HG03571 (cell line): Measurements from ENCODE around the gene BEAN1.

ENCODE experiments used
- ATAC-seq: cut with Tn5 transposase; IDR thresholded peaks from one replicate; pipeline ENCODE4 v1.9.1; 2021; ENCODE audit not compliant: unreplicated experiment

BEAN1 gene

DNA sequence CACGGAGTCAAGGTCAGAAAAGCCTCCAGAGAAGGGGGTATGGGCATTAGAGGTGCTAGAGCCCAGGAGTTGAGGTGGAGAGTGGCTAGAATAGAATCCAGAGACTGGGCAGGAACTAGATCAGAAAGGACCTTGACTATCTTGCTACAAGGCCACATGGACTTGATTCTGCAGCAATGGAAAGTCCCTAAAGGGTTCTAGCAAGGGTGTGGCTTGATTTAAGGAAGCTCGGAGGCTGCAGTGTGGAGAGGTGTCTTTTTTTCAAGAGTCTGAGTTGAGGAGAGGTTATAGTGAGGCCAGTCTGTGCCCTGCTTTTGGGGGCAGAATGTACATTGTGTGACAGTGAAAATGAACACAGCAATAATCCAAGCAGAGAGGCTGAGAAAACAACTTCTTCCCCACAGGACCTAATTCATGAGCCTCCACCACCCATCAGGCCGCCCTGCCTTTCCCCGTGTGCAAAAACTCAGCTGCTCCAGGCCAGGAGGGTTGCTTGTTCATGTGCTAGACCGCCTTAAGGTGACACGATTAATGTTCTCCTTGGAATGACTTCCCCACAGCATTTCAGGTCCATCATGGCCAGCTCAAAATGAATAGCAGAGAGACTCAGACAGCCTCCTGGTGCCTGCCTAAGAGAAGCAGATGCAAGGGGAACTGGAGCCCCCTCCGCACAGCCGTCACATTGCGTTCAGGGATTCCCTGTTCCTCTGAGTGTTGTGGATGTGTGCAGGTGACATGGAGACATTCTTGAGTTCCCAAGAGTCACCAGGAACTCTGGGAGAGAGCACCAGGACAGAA lies 8.7 kb upstream of the BEAN1 start:
- no peak for ATAC-seq

DNA sequence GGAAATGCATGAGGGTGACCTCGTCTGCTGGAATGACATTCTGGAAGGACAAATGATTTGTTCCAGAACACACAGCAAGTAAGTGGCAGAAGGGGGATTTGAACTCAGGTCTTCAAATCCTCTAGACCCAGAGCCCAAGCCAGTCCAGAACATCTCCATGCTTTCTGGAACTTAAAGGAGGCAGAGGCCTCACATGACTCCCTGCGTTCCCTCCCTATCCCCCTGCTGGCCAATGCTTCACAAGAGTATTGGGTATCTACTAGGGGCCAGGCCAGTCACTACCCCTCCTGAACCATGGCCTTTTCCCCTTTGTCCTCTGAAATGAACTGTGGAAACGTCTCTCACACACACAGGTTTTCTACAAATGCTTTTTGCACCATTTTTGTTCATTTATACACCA lies 7.6 kb upstream of the BEAN1 start:
- no peak for ATAC-seq

DNA sequence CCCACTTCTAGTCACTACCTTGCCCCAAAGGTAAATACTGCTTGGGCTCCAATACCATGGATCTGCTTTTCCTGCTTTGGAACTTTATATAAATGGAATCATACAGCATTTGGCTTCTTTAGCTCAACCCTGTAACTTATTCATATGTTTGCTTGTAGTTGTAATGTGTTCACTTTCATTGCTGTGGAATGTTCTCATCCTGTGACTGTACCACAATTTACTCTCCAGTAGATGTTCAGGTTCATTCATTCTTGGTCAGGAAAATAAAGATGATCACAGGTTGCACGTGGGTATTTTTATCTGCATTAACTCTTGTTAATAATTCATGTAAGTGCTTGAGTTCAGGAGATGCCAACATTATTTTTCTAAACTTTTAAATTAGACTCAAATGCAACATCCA lies 6.7 kb upstream of the BEAN1 start:
- no peak for ATAC-seq

DNA sequence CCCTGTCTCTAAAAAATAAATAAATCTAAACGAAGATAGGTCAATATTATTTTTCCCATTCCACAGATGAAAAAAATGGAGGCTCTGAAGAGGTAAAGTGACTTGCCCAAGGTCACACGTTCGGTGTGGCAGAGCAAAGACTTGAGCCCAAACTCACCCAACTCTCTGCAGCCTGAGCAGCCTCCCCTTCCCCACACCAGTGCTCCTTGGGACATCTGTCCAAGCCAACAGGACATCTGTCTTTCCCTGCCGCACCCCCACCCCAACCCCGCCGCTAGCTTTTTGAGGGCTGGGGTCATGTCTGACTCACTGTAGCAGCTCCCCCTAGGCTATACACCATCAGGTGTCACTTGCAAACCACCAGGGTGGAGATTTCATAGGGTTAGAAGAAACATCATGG lies 5.2 kb upstream of the BEAN1 start:
- no peak for ATAC-seq

DNA sequence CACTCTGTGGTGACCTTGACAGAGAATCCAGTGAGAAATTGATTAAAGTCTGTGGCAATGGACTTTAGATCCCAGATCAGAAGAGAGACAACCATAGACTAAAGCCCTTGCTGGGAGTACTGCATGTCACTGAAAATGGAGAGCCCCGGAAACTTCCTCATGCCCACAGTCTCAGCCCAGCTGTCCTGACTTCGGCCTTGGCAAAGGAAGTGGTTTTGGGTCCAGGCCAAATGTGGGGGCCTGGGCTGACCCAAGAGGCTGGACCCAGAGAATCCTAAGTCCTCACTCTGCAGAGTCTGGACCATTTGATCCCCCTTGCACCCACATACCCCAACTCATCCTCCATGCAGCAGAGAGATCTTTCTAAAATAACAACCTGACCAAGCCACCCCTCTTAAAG lies 4.7 kb upstream of the BEAN1 start:
- no peak for ATAC-seq

DNA sequence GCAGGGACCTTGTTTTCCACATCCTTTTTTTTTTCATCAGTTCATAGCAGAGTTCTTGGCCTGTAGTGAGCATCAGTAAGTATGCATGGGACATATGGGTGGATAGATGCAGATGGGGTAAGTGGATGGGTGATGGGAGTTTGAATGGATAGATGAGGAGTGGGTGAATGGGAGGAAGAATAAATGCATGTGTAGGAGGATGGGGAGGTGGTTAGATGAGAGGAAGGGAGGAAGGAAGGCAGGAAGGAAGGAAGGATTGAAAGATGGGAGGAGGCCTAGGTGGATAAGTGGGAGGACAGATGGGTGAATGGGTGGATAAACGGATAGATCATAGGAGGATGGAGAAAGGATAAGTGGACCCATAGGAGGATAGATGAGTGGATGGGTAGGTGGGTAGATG lies 3.9 kb upstream of the BEAN1 start:
- no peak for ATAC-seq

DNA sequence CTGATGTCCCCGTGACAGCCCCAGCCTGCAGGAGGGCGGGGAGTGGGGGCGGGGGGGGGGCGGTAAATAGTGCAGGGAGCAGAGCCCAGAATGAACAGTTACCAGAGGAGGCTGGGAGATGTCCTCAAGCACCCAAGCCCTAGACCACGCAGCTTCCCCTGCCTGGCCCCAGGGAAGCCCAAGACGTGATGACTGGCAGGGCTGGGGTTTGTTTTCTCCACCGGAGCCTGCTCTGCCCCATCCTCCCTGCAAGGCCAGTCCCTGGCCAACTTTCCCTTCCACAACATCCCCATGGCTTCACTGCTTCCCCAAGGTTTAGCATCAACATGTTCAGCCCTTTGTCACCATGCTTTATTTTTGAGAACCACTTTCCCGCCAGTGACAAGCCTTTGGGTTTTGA lies 1.4 kb upstream of the BEAN1 start:
- ATAC-seq, result no peak

DNA sequence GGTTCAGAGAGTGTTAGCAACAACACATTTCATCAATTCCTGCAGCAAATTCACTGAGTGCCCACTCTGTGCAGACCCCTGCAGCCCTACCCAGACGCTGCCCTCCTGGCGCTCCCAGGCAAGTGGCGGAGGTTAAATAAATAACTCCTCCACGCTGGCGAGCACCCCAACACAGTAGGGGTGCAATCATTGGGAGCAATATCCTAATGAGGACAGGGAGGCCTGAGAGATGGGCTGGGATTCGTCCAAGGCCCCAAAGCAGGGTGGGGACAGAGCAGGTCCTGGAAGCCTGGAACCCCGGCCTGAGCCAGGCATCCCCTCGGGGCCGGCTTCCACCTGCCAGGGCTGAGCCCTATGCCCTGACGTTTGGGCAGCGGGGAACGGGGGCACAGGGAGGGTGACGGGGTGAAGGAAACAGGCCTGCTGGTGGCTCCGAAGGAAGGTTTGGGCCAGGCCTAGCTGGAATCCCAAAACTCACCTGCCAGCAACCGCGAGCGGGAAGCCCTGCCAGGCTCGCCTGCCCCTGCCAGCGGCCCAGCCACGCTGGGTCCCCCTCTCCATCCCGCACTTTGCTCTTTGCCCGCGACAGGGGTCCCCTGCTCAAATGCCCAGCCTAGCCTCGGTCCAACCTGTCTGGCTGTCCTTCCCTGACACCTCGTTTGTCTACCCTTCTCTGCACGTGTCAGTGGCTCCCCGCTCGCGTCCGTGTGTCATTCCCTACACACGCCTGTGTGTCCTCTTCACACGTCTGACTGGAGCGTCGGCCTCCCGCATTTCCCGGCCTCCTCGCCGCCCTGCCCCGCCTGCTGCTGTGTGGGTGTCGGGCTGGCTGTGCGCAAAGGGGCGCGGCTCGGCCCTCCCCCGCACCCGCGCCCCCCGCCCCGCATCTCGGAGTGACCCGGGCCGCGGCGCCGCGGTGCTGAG lies 721 bp upstream of the BEAN1 start:
- ATAC-seq, result no peak

DNA sequence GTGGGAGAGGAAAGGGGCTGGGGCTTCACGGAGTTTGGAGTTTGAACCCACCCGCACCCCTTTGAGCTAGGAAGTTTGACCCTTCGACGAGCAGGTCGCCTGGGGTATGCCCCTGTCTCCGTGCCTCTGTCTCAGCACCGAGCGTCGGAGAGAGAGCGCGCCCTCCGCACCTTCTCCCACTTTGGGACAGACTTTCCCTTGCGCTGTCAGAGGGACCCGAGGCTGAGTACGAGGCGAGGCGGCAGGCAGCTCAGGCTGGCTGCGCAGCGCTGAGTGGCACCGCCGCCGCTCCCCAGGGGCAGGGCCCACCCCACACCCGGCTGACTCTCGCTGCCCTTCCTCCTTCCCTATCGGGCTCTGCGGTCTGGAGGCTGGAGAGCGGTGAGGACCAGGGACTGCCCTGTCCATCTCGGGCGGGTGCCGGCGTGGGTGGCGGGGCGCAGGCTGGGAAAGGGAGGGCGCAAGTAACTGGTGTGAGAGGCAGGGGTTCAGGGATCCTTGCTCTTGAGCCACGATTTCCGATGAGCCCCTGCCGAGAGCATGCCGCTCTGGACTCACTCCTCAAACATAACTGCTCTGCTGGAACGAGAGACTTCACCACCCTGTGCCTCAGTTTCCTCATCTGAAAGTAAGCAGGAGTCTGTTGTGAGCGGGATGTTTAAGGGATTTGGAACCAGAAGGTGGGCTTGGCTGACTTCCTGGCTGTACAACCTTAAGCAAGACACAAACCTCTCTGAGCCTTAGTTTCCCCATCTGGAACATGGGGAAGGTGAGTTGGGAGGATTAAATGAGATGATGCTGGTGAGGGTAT lies 981 bp downstream of the BEAN1 start:
- ATAC-seq, result no peak

DNA sequence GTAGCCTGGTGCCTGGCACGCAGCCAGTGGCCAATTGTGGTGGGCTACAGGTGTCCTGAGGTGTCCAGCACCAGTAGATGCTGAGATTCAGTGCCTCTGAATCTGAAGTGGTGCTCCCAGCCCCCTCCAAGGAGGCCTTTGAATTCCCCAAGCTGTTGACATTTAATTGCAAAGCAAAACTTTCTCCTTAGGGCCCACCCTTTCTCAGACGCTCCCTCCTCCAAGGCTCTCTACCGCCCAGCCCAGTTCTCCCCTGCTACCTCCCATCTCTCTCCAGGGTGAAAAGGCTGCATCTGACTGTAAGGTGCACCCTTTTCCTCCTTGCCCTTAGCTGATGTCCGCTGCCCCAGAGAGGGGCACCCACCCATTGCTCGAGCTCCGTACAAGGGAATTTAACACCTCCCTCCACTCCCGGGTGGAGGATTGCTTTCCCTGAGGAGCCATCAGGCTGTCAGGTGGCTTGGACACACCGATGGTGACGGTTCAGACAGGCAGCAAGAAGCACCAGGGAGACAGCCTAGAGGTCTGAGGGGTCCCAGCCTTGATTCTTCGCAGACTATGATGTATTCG lies 1.7 kb downstream of the BEAN1 start:
- ATAC-seq, result no peak

DNA sequence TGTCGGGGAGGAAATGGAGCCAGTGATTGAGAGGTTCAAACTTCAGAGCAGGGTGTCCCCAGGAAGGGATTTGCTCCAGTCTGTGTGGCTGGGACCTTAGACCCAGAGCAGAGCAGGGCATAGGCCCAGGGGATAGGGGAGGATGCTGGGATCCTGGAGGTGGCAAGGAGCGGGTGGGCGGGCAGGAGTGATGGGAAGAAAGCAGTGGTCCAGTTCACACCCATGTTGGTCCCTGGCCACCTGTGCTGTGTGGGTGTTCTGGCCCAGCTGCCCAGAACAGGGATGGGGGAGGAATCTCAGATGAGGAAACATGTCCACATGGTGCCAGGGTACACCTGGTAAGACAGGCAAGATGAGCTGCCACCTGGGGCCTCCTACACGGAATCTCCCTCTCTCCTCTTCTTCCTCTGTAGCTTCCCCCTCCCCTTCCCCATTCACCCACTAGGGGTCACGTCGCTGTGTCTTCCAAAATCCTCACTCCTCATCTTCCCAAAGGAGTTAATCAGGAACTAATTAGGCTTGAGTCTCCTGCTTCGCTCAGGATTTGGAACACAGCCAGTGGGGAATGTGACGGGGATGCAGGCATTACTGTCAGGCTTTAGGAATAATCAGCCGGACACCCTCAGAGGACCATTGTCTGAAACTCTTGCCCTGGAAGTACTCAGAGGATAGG lies 2.3 kb downstream of the BEAN1 start:
- ATAC-seq, result no peak

DNA sequence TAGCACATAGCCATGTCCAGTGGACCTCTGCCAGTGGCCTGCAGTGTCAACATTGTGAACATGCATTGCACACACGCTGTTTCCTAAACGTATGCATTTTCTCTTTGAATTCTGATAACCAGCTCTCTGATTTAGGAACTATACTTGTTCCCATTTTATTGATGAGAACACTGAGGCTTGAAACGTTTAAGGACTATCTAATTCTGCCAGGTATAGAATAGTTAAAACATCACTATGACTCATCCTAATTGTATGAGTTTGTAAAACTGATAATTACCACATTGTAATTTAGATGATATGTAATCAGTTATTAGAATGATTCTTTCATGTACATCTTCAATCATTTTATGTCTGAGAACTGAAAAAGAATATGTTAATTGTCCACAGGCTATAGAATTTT lies 3.1 kb downstream of the BEAN1 start:
- no peak for ATAC-seq

DNA sequence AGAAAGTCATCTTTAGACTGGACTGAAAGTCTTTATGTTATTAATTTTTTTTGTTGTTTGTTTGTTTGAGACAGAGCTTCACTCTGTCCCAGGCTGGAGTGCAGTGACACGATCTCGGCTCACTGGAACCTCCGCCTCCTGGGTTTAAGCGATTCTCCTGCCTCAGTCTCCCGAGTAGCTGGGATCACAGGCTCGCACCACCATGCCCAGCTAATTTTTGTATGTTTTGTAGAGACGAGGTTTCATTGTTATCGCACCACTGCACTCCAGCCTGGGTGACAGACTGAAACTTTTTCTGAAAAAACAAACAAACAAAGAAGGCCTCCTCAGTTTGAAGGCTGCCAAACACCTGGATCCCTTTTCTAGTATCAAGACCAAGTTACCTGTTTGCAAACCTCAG lies 4.7 kb downstream of the BEAN1 start:
- ATAC-seq, result no peak

DNA sequence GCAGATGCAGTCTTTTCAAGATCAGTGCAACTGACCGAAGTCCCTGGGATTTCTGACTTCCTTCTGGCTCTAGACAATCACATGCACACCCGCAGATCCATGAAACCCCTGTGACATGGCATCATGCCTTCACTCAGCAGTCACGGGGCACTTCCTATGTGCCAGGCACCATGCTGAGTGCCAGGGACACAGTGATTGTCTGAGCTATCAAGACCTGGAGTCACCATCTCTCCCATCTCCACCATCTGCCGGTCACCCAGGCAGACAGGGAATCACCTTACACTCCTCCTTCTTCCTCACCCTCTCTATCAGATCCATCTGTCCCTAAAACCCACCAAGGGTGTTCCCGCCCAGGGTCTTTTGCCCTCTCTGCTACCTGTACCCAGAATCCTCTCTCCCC lies 5.3 kb downstream of the BEAN1 start:
- ATAC-seq, result no peak

DNA sequence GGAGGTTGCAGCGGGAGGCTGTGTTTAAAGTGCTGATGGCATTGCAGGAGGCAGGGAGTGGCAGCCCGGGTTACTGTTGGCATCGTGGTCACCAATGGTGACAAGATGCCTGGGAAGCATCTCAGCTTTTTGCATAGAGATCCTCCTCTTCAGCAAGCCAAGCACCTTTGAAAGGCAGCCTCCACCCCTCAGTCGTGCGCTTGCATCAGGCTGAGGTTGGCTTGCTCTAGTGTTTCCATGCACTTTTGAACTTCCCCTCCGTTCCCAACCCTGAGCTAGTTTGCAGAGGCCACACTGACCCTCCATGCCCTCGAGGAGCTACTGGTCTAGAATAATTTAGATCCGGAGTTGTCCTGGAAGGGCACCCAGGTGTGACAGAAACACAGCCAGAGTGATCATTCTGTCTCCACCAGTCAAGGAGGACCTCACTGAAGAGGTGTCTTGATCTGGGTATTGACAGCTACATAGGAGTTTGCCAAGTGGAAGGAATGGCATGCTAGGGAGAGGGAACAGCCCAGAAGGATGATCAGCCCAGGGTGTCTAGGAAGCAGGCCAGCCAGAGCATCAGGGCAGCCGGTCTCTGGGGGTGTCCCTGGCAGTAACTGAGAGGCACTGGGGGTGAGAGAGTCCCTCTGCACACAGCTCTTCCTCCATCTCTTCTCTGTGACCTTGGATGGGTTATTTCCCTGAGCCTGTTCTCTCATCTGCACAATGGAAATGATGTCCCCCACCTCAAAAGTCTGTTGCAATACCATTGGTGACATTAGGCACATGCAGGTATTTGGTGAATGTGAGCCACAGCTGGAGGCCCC lies 7.7 kb downstream of the BEAN1 start:
- ATAC-seq, result no peak

DNA sequence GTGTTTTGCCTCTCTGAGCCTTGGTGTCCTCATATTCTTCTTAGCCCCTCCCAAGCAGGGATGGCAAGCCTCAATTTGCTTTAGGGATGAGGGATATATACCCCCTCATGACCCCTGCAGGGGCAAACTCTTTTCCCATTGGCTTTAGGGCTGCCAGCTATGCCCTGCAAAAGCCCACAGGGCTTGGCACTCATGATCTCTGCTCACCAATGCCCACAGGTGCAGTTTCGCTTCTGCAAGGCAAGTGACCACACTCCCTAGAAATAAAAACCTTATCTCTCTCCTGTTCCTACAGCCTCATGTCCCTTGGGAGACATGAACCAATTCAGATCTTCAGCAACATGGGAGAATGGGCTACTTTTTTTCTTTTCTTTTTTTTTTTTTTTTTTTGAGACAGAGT lies 8.8 kb downstream of the BEAN1 start:
- ATAC-seq, result no peak

DNA sequence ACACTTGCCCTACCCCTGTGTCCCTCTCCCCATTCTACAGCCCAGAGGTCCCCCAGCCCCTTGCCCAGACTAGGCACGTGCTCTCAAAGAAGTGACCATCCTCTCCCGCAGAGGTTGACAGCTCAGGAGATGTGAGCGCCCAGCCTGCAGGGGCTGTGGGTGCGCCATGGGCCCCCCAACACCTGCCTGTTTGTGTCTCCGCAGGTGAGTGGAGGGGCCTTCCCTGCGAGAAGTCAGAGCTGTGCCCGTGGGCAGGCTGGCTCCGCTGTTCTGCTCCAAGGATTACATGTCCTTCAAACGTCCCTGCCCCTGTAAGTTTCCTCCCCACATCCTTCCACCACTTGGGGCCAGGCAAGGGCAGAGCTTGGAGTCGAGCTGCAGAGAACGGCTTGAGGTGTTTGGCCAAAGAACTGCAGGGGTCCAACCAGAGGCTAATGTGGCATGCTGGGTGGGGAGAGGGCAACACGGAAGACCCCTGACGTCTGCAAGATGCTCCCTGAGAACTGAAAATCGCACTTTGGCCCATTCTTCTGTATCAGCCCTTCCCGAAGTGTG lies 10.4 kb downstream of the BEAN1 start:
- no peak for ATAC-seq

DNA sequence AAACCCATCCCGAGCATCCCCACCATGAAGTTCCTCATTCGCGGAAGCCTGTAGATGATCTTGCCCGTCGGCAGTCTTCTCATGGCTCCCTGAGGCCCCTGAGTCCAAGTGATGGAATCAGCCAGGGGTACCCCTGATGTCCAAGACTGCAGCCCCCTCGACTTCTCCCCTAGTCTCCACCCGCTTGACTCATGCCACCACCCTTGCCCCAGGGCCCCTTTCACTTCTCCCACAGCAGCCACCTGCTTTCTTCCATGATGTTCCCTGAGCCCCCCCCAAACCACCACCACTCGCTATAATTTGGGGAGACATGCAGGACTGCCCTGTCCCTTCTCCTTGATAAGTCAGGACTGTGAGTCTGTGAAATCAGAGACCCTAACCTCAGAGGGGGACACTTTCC lies 11.4 kb downstream of the BEAN1 start:
- no peak for ATAC-seq

DNA sequence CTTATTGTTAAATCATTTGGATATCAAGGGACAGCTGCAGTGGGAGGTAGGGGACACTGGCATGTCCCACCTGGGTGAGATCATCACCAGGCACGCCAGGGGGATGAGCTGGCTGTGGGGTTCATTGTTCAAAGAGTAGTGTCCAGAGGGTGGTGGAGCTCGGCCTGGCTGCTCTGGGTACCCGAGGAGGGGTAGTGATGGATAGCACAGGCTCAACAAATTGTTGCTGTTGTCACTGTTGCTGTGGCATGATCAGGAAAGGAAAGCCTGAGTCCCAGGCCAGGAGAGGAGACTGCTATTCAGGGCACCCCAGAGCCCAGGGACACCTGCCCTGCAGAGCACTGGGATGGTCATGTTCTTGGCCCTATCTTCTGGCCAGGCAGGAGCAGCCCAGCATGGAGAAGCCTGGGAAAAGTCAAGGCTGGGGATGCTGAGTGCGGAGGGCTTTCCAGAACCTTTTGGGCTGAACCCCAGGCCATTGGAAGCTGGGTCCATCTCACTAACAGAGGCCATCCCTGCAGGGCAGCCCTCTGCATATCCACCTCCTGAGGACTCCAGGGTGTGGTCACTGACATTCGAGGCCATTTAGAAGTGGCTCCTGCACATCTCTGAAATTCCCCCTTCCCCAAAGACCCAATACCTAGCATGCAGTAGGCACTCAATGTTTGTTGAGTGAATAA lies 12.1 kb downstream of the BEAN1 start:
- no peak for ATAC-seq
